Panc1 (cell line): ENCODE data around the gene FLT3. TPM values are rescaled to one million over a fixed set of nuclear protein-coding genes. Genes with fewer than 3 reads are reported as not detected.

Experiments
- ATAC-seq: fragments of 200-7000 bp; cut with Tn5 transposase; 2 replicates; pipeline ENCODE4 v1.9.1; 2020; ENCODE audit warnings: mild to moderate bottlenecking, moderate library complexity
- BruUV-seq: library from RNA; stranded (reverse); fragments of 400-500 nt; replicated peaks from 2 replicates; lab custom pipeline; 2021; lab: Mats Ljungman, UMichigan
- CTCF ChIA-PET: fragments of 300-600 bp; sonication (Branson Sonifier 250); formaldehyde crosslinking; loops from one replicate; lab custom pipeline; 2022; ENCODE audit warnings: antibody characterized with exemption; lab: Charles Lee
- POLR2A ChIA-PET: fragments of 300-600 bp; sonication (Branson Sonifier 250); formaldehyde crosslinking; loops from one replicate; lab custom pipeline; 2022; ENCODE audit warnings: antibody characterized with exemption; lab: Charles Lee
- DNase-seq: peaks from one replicate; pipeline ENCODE4 v3.0.0-alpha.2; 2010; ENCODE audit warnings: low read depth, low spot score
- H3K27ac ChIP-seq: 2 replicates; pipeline ENCODE4 v1.5.1; 2011; ENCODE audit warnings: mild to moderate bottlenecking, low read length, inconsistent platforms
- H3K27me3 ChIP-seq: fragments of 200-500 bp; sonication (Bioruptor generic); 2 replicates; pipeline ENCODE4 v1.6.0; 2014; ENCODE audit warnings: low read length, inconsistent platforms; ENCODE audit not compliant: control insufficient read depth, insufficient read depth
- H3K36me3 ChIP-seq: fragments of 200-500 bp; sonication (Bioruptor generic); 2 replicates; pipeline ENCODE4 v1.5.1; 2014; ENCODE audit warnings: inconsistent platforms, mild to moderate bottlenecking, low read length, moderate library complexity; ENCODE audit not compliant: control insufficient read depth, insufficient read depth
- H3K4me1 ChIP-seq: 2 replicates; pipeline ENCODE4 v1.5.1; 2011; ENCODE audit warnings: inconsistent platforms, mild to moderate bottlenecking, low read length, moderate library complexity; ENCODE audit not compliant: control insufficient read depth, insufficient read depth
- H3K4me3 ChIP-seq, 2 experiments: 2 replicates each; pipeline ENCODE4 v1.5.1; 2011 to 2012; ENCODE audit warnings: low read depth in 2 of 2, low read length in 2 of 2, mild to moderate bottlenecking in 2 of 2, inconsistent platforms in 1 of 2, moderate library complexity in 1 of 2
- H3K9me3 ChIP-seq: fragments of 200-500 bp; sonication (Bioruptor generic); 2 replicates; pipeline ENCODE4 v1.5.1; 2014; ENCODE audit warnings: low read depth, mild to moderate bottlenecking, inconsistent platforms, low read length, moderate library complexity; ENCODE audit not compliant: control insufficient read depth, insufficient read depth
- POLR2AphosphoS5 ChIP-seq: IDR thresholded peaks from 2 replicates; pipeline ENCODE4 v1.6.1; 2012; ENCODE audit warnings: mild to moderate bottlenecking, low read depth, low read length, moderate library complexity
- SIN3A ChIP-seq: IDR thresholded peaks from 2 replicates; pipeline ENCODE4 v1.6.1; 2012; ENCODE audit warnings: low read depth, mild to moderate bottlenecking, low read length, moderate library complexity, borderline replicate concordance; ENCODE audit not compliant: insufficient read depth
- TCF7L2 ChIP-seq: IDR thresholded peaks from 2 replicates; pipeline ENCODE4 v1.6.1; 2011; ENCODE audit warnings: mild to moderate bottlenecking, low read depth, low read length, inconsistent platforms
- in situ Hi-C: cut with HindIII; loops from 2 replicates; pipeline ENCODE4 v1.10.0; 2016; ENCODE audit warnings: low sequenced_read_pairs, low pct_unique_long_range_greater_than_20kb
- intact Hi-C: fragments of 100-400 bp; cut with micrococcal nuclease; formaldehyde crosslinking; loops from one replicate; pipeline ENCODE4 v1.10.0; 2022; ENCODE audit not compliant: unreplicated experiment
- total RNA-seq: library from RNA; stranded (reverse); gene quantifications from one replicate; pipeline ENCODE4 v1.2.1, GENCODE V29; 2021; ENCODE audit not compliant: unreplicated experiment
- TF ChIP-seq, protein P1 (sequence below), 2 experiments: IDR thresholded peaks; 2 replicates each; pipeline ENCODE4 v1.6.1; 2011 to 2012; ENCODE audit warnings: low read depth in 2 of 2, control low read depth in 1 of 2, low read length in 1 of 2, mild to moderate bottlenecking in 1 of 2, moderate library complexity in 1 of 2; ENCODE audit not compliant: insufficient read depth in 1 of 2
- TF ChIP-seq, protein P2 (sequence below): fragments of 450-650 bp; IDR thresholded peaks from 2 replicates; pipeline ENCODE4 v1.5.1; 2017; ENCODE audit warnings: mild to moderate bottlenecking

Gene FLT3
- total RNA-seq, 1 experiment from 2014 or later: 0.08 TPM

- POLR2A ChIA-PET: interaction anchor here (0.7 kb wide), 1 partner anchor 67 kb away, joined by 5 read pairs; no protein-coding TSS in a partner anchor
- in situ Hi-C loops (no loop called here), intact Hi-C loops (no loop called here)
- Histone ChIP-seq H3K27ac (peak overlapping the region; percentile 98), H3K36me3 (peaks cover 6% of the 10 kb centered on the region; the same call in 1 of the 2 replicates), H3K9me3 (no peaks in the 10 kb centered on the region), H3K4me1 (peaks cover 10% of the 10 kb centered on the region), H3K27me3 (no peaks in the 10 kb centered on the region), H3K4me3 (peak overlapping the region; percentile 72 to 85)
- BruUV-seq: no TSS peak
- ATAC-seq (no peak), DNase-seq (no peak)
- TF ChIP-seq SIN3A (no peak), TCF7L2 (no peak), POLR2AphosphoS5 (no peak)
- TF ChIP-seq, protein P1, sequence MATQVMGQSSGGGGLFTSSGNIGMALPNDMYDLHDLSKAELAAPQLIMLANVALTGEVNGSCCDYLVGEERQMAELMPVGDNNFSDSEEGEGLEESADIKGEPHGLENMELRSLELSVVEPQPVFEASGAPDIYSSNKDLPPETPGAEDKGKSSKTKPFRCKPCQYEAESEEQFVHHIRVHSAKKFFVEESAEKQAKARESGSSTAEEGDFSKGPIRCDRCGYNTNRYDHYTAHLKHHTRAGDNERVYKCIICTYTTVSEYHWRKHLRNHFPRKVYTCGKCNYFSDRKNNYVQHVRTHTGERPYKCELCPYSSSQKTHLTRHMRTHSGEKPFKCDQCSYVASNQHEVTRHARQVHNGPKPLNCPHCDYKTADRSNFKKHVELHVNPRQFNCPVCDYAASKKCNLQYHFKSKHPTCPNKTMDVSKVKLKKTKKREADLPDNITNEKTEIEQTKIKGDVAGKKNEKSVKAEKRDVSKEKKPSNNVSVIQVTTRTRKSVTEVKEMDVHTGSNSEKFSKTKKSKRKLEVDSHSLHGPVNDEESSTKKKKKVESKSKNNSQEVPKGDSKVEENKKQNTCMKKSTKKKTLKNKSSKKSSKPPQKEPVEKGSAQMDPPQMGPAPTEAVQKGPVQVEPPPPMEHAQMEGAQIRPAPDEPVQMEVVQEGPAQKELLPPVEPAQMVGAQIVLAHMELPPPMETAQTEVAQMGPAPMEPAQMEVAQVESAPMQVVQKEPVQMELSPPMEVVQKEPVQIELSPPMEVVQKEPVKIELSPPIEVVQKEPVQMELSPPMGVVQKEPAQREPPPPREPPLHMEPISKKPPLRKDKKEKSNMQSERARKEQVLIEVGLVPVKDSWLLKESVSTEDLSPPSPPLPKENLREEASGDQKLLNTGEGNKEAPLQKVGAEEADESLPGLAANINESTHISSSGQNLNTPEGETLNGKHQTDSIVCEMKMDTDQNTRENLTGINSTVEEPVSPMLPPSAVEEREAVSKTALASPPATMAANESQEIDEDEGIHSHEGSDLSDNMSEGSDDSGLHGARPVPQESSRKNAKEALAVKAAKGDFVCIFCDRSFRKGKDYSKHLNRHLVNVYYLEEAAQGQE (IDR thresholded peaks at IDR 0.05; ENCODE audit: insufficient read depth in 1 of 2, low read depth in 2 of 2, low read length in 1 of 2): no peak
- CTCF ChIA-PET: interaction anchor here (0.7 kb wide), 1 partner anchor 25 kb away, joined by 6 read pairs; no protein-coding TSS in a partner anchor
Observed at GRCh38 chr13:28137596-28137995, 37.2 kb upstream of the FLT3 start.

GRCh38 chr13:28136916-28137315 lies 36.5 kb upstream of the FLT3 start:
- intact Hi-C loops: no loop called here
- in situ Hi-C loops: no loop called here

More at GRCh38 chr13:28136916-28137315, 36.5 kb upstream of the FLT3 start:
- ChIA-PET POLR2A (no interaction called here), CTCF (no interaction called here)
- TF ChIP-seq, protein P1 (IDR thresholded peaks at IDR 0.05; ENCODE audit: insufficient read depth in 1 of 2, low read depth in 2 of 2, low read length in 1 of 2): no peak
- no peak for TF ChIP-seq SIN3A
- TF ChIP-seq TCF7L2: no peak
- TF ChIP-seq, protein P2, sequence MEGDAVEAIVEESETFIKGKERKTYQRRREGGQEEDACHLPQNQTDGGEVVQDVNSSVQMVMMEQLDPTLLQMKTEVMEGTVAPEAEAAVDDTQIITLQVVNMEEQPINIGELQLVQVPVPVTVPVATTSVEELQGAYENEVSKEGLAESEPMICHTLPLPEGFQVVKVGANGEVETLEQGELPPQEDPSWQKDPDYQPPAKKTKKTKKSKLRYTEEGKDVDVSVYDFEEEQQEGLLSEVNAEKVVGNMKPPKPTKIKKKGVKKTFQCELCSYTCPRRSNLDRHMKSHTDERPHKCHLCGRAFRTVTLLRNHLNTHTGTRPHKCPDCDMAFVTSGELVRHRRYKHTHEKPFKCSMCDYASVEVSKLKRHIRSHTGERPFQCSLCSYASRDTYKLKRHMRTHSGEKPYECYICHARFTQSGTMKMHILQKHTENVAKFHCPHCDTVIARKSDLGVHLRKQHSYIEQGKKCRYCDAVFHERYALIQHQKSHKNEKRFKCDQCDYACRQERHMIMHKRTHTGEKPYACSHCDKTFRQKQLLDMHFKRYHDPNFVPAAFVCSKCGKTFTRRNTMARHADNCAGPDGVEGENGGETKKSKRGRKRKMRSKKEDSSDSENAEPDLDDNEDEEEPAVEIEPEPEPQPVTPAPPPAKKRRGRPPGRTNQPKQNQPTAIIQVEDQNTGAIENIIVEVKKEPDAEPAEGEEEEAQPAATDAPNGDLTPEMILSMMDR: no peak
- no peak for TF ChIP-seq POLR2AphosphoS5
- Histone ChIP-seq H3K9me3 (no peaks in the 10 kb centered on the region), H3K27me3 (no peaks in the 10 kb centered on the region), H3K4me1 (peaks cover 8% of the 10 kb centered on the region), H3K4me3 (peak overlapping the region; percentile 72 to 85; a peak in 3 of 4 replicates), H3K27ac (peak overlapping the region; percentile 98), H3K36me3 (peaks cover 6% of the 10 kb centered on the region; the same call in 1 of the 2 replicates)
- ATAC-seq: no peak
- DNase-seq: no peak
- BruUV-seq: no TSS peak
